AG10803 (cell line): ENCODE results near the gene SGF29.
"Not testable (repeated sequence)": the region's sequence is repeated elsewhere in the genome, so short reads cannot be mapped to it uniquely, and the experiment has no call there.

Experiments used
- DNase-seq: peaks from one replicate; pipeline ENCODE4 v3.0.0; 2010; ENCODE audit warnings: low read depth
- H3K4me3 ChIP-seq: 2 replicates; pipeline ENCODE4 v1.5.1; 2011; ENCODE audit warnings: mild to moderate bottlenecking, low read length, control low read depth
- CTCF ChIP-seq: conservative IDR thresholded peaks from 2 replicates; pipeline ENCODE4 v1.5.1; 2011; ENCODE audit warnings: mild to moderate bottlenecking, low read length, control low read depth, inconsistent platforms

Gene SGF29

DNA sequence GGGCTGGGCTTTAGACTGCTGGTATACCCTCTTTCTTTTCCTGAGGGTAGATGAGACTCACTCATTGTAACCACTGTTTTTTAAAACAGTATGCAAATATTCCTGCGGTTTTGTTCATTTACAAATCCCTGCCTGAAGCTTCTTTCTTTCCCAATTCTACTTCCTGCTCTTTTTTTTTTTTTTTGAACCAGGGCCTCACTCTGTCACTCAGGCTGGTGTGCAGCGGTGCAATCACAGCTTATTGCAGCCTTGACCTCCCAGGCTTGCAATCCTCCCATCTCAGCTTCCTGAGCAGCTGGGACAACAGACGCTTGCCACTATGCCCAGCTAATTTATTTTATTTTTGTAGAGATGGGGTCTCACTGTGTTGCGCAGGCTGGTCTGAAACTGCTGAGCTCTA lies 64.2 kb downstream of the SGF29 start:
- TF ChIP-seq CTCF: no peak
- no peak overlapping the region for H3K4me3 ChIP-seq
- no peak for DNase-seq

GRCh38 chr16:28620316-28620715 lies 66.6 kb downstream of the SGF29 start:
- DNase-seq, H3K4me3 ChIP-seq: not testable (repeated sequence)

- TF ChIP-seq CTCF: no peak
- DNase-seq: no peak
- H3K4me3 ChIP-seq: no peak overlapping the region
These were observed 67.9 kb downstream of the SGF29 start for GRCh38 chr16:28621481-28622155.

GRCh38 chr16:28622532-28623171 lies 68.9 kb downstream of the SGF29 start:
- H3K4me3 ChIP-seq, DNase-seq: not testable (repeated sequence)

DNA sequence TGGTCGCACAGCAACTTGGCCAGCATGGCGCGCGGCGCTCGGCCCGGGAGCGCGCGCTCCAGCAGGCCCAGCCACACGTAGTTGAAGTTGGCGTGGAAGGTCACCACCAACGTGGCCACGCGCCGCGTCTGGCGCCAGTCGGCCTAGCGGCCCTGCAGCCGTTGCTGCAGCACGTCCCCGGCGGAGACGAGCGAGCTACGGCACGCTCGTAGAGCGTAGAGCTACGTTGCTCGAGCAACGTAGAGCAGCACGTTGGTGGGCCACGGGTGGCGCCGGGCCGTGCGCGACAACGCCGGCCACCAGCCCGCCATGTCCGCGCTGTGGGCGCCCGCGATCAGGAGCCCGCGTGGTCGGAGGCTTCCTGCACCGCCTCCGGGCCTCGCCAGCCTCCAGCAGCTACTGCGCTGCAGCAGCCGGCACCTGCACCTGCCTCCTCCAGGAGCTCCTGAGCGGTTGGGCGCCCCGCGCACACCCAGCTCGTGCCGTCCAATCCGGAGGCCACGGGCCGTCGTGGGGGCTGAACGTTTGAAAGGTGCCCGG lies 69.5 kb downstream of the SGF29 start:
- DNase-seq: no peak
- H3K4me3 ChIP-seq: peak overlapping the region; percentile 17; the same call in 1 of the 2 replicates
- no peak for TF ChIP-seq CTCF

DNA sequence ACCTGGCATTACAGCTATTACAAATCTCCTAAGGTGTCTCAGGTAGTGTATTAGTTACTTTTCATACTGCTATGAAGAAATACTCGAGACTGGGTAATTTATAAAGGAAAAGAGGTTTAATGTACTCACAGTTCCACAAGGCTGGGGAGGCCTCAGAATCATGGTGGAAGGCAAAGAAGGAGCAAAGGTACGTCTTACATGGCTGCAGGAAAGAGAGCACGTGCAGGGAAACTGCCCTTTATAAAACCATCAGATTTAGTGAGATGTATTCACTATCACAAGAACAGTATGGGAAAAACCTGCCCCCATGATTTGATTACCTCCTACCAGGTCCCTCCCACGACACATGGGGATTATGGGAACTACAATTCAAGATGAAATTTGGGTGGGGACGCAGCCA lies 77.2 kb downstream of the SGF29 start:
- DNase-seq, H3K4me3 ChIP-seq: not testable (repeated sequence)

DNA sequence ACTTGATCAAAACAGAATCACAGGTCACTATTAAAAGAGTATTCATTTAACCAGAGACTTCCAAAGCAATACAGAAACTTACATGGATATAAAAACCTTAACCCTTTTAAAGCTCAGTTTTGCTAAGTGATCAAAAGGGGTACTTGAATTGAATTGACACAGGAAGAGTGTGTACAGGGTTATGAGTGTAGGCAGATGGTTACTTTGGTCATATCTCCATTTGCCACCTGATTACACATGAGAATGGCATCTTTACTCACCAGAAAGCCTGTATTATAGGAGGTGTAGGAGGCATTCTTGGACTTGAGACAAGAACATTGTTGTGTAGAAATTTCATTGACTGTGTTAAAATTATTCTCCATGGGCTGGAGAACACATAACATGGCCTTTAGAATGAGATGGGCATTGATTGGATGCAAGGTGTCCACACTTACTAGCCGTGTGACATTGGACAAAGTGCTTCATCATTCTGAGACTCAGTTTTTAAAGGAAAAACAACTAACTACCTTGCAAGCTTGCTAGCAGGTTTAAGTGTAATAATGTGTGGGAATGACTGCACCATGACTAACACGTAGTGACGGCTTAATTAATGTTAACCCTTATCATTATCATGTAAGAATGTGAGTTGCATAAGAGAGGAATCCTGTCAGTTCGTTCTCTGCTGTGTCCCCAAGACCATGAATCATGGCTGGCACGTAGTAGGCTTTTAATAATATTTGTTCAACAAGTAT lies 82.5 kb downstream of the SGF29 start:
- H3K4me3 ChIP-seq: not testable (repeated sequence)
- peak; percentile 53 for DNase-seq

GRCh38 chr16:28637765-28638164 lies 84.0 kb downstream of the SGF29 start, which contains the start of gene NPIPB8:
TSS of gene NPIPB8 (plus strand) at chr16:28638065. CDS start at chr16:28638361, 296 bp downstream.
- DNase-seq, H3K4me3 ChIP-seq: not testable (repeated sequence)

- not testable (repeated sequence) for DNase-seq, H3K4me3 ChIP-seq
These were observed 84.6 kb downstream of the SGF29 start for GRCh38 chr16:28638359-28638758.

- not testable (repeated sequence) for DNase-seq, H3K4me3 ChIP-seq
These were observed 86.2 kb downstream of the SGF29 start for GRCh38 chr16:28639959-28640358.
